Measurements from ENCODE around the gene NOL6.

NOL6 gene

DNA sequence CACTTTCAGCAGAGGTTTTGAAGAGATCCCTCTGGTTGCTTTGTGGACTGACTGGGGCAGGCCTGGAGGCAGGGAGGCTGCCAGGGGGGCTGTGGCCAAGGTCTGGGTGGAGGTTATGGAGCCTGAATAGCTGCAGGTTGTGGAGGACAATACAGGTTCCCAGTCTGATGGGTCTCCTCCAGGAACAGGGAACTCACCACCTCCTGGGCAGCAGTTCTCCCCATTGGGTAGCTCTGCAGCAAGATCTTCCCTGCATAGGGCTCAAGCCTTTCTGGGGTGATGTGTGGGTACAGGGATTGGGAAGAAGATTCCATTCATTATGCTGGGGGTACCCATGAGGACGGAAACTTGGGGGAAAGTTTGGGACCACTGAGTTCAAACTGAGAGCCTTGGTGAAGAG, 33.1 kb downstream of the NOL6 start:
- no peak for DNase-seq (ENCODE audit: low spot score)
- Histone ChIP-seq H3K4me3 (no peak overlapping the region), H3K27ac (no peak overlapping the region)
- TF ChIP-seq, protein P1, sequence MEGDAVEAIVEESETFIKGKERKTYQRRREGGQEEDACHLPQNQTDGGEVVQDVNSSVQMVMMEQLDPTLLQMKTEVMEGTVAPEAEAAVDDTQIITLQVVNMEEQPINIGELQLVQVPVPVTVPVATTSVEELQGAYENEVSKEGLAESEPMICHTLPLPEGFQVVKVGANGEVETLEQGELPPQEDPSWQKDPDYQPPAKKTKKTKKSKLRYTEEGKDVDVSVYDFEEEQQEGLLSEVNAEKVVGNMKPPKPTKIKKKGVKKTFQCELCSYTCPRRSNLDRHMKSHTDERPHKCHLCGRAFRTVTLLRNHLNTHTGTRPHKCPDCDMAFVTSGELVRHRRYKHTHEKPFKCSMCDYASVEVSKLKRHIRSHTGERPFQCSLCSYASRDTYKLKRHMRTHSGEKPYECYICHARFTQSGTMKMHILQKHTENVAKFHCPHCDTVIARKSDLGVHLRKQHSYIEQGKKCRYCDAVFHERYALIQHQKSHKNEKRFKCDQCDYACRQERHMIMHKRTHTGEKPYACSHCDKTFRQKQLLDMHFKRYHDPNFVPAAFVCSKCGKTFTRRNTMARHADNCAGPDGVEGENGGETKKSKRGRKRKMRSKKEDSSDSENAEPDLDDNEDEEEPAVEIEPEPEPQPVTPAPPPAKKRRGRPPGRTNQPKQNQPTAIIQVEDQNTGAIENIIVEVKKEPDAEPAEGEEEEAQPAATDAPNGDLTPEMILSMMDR (IDR thresholded peaks at IDR 0.05), result no peak

- Histone ChIP-seq H3K27ac (no peak overlapping the region), H3K4me3 (no peak overlapping the region)
- TF ChIP-seq, protein P1 (IDR thresholded peaks at IDR 0.05), result no peak
Observed at GRCh38 chr9:33440204-33440603, 33.5 kb downstream of the NOL6 start.

DNA sequence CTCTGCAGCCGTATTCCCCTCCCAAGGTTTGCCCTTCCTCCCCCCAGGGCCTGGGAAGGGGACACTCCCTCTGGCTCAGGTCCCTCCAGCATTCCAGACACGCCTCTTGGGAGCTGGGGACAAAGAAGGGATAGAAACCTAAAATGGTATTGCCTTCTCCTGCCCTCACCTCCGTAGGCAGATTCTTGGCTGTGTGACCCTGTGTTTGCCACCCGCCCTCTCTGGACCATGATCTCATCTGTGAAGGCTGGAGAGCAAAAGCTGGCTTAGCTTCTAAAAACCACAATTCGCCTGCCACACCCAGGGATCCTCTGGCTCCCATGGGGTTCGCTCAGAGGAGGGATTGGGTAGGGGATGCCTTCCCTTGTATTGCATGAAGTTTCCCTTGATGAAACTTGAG, 34.0 kb downstream of the NOL6 start:
- H3K27ac ChIP-seq, result no peak overlapping the region
- TF ChIP-seq, protein P1 (IDR thresholded peaks at IDR 0.05), result no peak
- no peak overlapping the region for H3K4me3 ChIP-seq
- no peak for DNase-seq (ENCODE audit: low spot score)

More at GRCh38 chr9:33440204-33440603, 33.5 kb downstream of the NOL6 start:
- DNase-seq (ENCODE audit: low spot score), result no peak

- H3K4me3 ChIP-seq, result no peak overlapping the region
- DNase-seq (ENCODE audit: low spot score), result no peak
- TF ChIP-seq, protein P1 (IDR thresholded peaks at IDR 0.05), result no peak
- no peak overlapping the region for H3K27ac ChIP-seq
Observed at GRCh38 chr9:33438926-33439680, 34.6 kb downstream of the NOL6 start.

- DNase-seq (ENCODE audit: low spot score), result no peak
- H3K4me3 ChIP-seq, result no peak overlapping the region
- no peak overlapping the region for H3K27ac ChIP-seq
- TF ChIP-seq, protein P1 (IDR thresholded peaks at IDR 0.05), result no peak
Observed at GRCh38 chr9:33437898-33438297, 35.8 kb downstream of the NOL6 start.

DNA sequence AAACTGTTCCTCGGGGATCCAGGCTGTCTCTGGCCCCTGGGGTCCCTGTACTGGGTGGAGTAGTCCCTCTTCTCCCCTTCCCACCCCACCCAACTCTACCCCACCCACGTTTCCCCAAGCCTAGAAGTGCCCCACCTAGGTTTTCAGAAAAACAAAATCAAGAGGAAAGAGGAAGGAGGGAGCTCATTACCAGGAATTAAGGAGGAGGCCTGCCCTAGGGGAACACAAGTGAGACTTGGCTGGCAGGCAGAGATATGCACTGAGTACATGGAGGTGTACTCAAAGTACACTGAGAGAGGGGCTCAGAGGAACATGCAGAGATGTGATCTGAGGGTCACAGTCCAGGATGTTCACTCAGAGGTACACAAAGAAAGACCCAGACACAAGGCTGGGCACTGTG, 36.5 kb downstream of the NOL6 start:
- DNase-seq (ENCODE audit: low spot score), result no peak
- Histone ChIP-seq H3K4me3 (no peak overlapping the region), H3K27ac (no peak overlapping the region)
- TF ChIP-seq, protein P1 (IDR thresholded peaks at IDR 0.05), result no peak

GRCh38 chr9:33436445-33436844, 37.3 kb downstream of the NOL6 start:
- no peak for DNase-seq (ENCODE audit: low spot score)
- TF ChIP-seq, protein P1 (IDR thresholded peaks at IDR 0.05), result no peak
- H3K27ac ChIP-seq, result no peak overlapping the region
- no peak overlapping the region for H3K4me3 ChIP-seq
